HepG2 (cell line): ENCODE results near the gene GNL1. TPM values are rescaled to one million over a fixed set of nuclear protein-coding genes. Genes with fewer than 3 reads are reported as not detected.

ENCODE experiments used
- ELF3 ChIP-seq: IDR thresholded peaks from 2 replicates; pipeline ENCODE4 v1.6.1; 2016; ENCODE audit warnings: missing genetic modification reagents, missing compliant biosample characterization
- EZH2 ChIP-seq: conservative IDR thresholded peaks from 2 replicates; pipeline ENCODE4 v1.6.1; 2012; ENCODE audit warnings: mild to moderate bottlenecking, low read depth, low read length, moderate library complexity
- GZF1 ChIP-seq: sonication (generic); formaldehyde crosslinking; IDR thresholded peaks from 2 replicates; pipeline ENCODE4 v1.5.1; 2020; ENCODE audit warnings: mild to moderate bottlenecking, missing genetic modification reagents
- MIXL1 ChIP-seq: IDR thresholded peaks from 2 replicates; pipeline ENCODE4 v1.6.1; 2016
- PCBP1 ChIP-seq: fragments of 200-400 bp; formaldehyde crosslinking; IDR thresholded peaks from 2 replicates; pipeline ENCODE4 v1.6.1; 2017; ENCODE audit warnings: mild to moderate bottlenecking, low read depth, low read length, borderline replicate concordance
- TARDBP ChIP-seq: sonication (generic); formaldehyde crosslinking; IDR thresholded peaks from 2 replicates; pipeline ENCODE4 v1.8.0; 2022; ENCODE audit warnings: mild to moderate bottlenecking, missing genetic modification reagents
- TCF7 ChIP-seq: sonication (generic); IDR thresholded peaks from 2 replicates; pipeline ENCODE4 v1.6.1; 2016; ENCODE audit warnings: antibody characterized with exemption, low read depth
- THYN1 ChIP-seq: sonication (generic); formaldehyde crosslinking; IDR thresholded peaks from 2 replicates; pipeline ENCODE4 v1.8.1; 2023; ENCODE audit warnings: low read depth, mild to moderate bottlenecking, moderate library complexity, missing genetic modification reagents, borderline replicate concordance
- ZEB1 ChIP-seq: IDR thresholded peaks from 2 replicates; pipeline ENCODE4 v1.6.1; 2012; ENCODE audit warnings: mild to moderate bottlenecking, low read depth, inconsistent platforms; ENCODE audit not compliant: insufficient replicate concordance
- ZNF343 ChIP-seq: sonication (generic); formaldehyde crosslinking; IDR thresholded peaks from 2 replicates; pipeline ENCODE4 v1.4.0; 2020; ENCODE audit warnings: mild to moderate bottlenecking, missing genetic modification reagents
- ZNF460 ChIP-seq: sonication (generic); formaldehyde crosslinking; IDR thresholded peaks from 2 replicates; pipeline ENCODE4 v1.5.1; 2020; ENCODE audit warnings: missing genetic modification reagents, mild to moderate bottlenecking, borderline replicate concordance
- ZNF816 ChIP-seq: sonication (generic); formaldehyde crosslinking; IDR thresholded peaks from 2 replicates; pipeline ENCODE4 v1.8.0; 2022; ENCODE audit warnings: missing genetic modification reagents, mild to moderate bottlenecking, borderline replicate concordance
- ZNF891 ChIP-seq: sonication (generic); formaldehyde crosslinking; IDR thresholded peaks from 2 replicates; pipeline ENCODE4 v1.5.0; 2020; ENCODE audit warnings: mild to moderate bottlenecking, missing genetic modification reagents
- ZSCAN31 ChIP-seq: sonication (generic); formaldehyde crosslinking; IDR thresholded peaks from 2 replicates; pipeline ENCODE4 v1.5.0; 2020; ENCODE audit warnings: low read depth, mild to moderate bottlenecking, missing genetic modification reagents
- polyA plus RNA-seq, 8 experiments: library from polyadenylated mRNA; depleted of rRNA in 3 of 8; stranded (reverse) in 7 of 8; unstranded in 1 of 8; fragments of >200 nt; fragmentation: Illumina TruSeq in 4 of 8; extraction: Trizol in 4 of 8; gene quantifications; 2 replicates each; pipeline versions ENCODE4 v1.2.1 to v1.2.3, GENCODE V29; 2011 to 2016; ENCODE audit warnings: low read depth in 4 of 8, missing spikeins in 1 of 8, mixed read lengths in 1 of 8; ENCODE audit not compliant: insufficient read depth in 1 of 8
- total RNA-seq, 5 experiments: library from RNA; depleted of rRNA; stranded (reverse); fragments of >200 nt; fragmentation: Illumina TruSeq; extraction: Trizol; gene quantifications; 2 replicates each; pipeline ENCODE4 v1.2.3, GENCODE V29; 2016; ENCODE audit warnings: low read depth in 1 of 5
- TF ChIP-seq, protein P1 (sequence below): sonication (generic); formaldehyde crosslinking; IDR thresholded peaks from 2 replicates; pipeline ENCODE4 v1.4.0; 2020; ENCODE audit warnings: missing genetic modification reagents, borderline replicate concordance
- TF ChIP-seq, protein P2 (sequence below): sonication (generic); formaldehyde crosslinking; IDR thresholded peaks from 2 replicates; pipeline ENCODE4 v1.4.0; 2020; ENCODE audit warnings: low read depth, mild to moderate bottlenecking, missing genetic modification reagents
- TF ChIP-seq, protein P3 (sequence below): sonication (generic); formaldehyde crosslinking; IDR thresholded peaks from 2 replicates; pipeline ENCODE4 v1.4.0; 2020; ENCODE audit warnings: mild to moderate bottlenecking, missing genetic modification reagents
- TF ChIP-seq, protein P4 (sequence below): sonication (generic); formaldehyde crosslinking; IDR thresholded peaks from 2 replicates; pipeline ENCODE4 v1.5.0; 2020; ENCODE audit warnings: missing genetic modification reagents, mild to moderate bottlenecking, borderline replicate concordance
- TF ChIP-seq, protein P5 (sequence below): sonication (generic); formaldehyde crosslinking; IDR thresholded peaks from 2 replicates; pipeline ENCODE4 v1.4.0; 2020; ENCODE audit warnings: missing genetic modification reagents

Gene GNL1
- total and polyA plus RNA-seq, 2 of the 13 experiments (the other 11 are each of a cell fraction or from before 2014, with no cell fraction given) = 35.0 to 55.6 TPM

DNA sequence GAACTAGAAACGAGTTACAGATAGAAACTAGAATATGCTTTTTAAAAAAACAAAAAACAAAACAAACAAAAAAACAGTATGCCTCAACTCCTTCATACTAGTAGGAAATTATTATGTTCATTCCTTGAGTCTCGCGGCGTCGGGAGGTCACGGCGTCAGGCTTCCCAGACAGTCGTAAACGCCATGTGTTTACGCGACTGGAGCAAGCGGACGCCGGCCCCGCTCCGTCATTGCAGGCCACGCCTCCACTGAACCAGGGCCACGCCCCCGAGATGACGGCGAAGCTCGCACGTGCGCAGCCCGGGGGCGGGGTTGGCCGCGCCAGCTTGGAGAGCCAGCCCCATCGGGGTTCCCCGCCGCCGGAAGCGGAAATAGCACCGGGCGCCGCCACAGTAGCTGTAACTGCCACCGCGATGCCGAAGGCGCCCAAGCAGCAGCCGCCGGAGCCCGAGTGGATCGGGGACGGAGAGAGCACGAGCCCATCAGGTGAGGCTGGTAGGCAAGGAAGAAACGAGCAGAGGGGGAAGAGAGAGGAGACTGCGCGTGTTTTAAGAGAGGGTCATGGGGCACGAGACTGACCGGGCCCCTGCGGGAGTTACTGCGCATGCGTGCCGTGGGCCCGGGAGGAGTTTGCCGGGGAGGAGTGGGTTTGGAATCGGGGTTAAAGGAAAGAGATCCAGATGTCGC lies 14.9 kb upstream of the GNL1 start, which contains the start of gene ABCF1 (continued):
- TF ChIP-seq, protein P1, sequence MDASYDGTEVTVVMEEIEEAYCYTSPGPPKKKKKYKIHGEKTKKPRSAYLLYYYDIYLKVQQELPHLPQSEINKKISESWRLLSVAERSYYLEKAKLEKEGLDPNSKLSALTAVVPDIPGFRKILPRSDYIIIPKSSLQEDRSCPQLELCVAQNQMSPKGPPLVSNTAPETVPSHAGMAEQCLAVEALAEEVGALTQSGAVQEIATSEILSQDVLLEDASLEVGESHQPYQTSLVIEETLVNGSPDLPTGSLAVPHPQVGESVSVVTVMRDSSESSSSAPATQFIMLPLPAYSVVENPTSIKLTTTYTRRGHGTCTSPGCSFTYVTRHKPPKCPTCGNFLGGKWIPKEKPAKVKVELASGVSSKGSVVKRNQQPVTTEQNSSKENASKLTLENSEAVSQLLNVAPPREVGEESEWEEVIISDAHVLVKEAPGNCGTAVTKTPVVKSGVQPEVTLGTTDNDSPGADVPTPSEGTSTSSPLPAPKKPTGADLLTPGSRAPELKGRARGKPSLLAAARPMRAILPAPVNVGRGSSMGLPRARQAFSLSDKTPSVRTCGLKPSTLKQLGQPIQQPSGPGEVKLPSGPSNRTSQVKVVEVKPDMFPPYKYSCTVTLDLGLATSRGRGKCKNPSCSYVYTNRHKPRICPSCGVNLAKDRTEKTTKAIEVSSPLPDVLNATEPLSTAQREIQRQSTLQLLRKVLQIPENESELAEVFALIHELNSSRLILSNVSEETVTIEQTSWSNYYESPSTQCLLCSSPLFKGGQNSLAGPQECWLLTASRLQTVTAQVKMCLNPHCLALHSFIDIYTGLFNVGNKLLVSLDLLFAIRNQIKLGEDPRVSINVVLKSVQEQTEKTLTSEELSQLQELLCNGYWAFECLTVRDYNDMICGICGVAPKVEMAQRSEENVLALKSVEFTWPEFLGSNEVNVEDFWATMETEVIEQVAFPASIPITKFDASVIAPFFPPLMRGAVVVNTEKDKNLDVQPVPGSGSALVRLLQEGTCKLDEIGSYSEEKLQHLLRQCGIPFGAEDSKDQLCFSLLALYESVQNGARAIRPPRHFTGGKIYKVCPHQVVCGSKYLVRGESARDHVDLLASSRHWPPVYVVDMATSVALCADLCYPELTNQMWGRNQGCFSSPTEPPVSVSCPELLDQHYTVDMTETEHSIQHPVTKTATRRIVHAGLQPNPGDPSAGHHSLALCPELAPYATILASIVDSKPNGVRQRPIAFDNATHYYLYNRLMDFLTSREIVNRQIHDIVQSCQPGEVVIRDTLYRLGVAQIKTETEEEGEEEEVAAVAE = no peak; the same call in none of the 2 replicates
- peak; percentile 94 for TF ChIP-seq ZSCAN31 (CRISPR knock-in tag)
- TF ChIP-seq, protein P2, sequence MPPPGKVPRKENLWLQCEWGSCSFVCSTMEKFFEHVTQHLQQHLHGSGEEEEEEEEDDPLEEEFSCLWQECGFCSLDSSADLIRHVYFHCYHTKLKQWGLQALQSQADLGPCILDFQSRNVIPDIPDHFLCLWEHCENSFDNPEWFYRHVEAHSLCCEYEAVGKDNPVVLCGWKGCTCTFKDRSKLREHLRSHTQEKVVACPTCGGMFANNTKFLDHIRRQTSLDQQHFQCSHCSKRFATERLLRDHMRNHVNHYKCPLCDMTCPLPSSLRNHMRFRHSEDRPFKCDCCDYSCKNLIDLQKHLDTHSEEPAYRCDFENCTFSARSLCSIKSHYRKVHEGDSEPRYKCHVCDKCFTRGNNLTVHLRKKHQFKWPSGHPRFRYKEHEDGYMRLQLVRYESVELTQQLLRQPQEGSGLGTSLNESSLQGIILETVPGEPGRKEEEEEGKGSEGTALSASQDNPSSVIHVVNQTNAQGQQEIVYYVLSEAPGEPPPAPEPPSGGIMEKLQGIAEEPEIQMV (CRISPR knock-in tag) = peak; percentile 97
- TF ChIP-seq, protein P3, sequence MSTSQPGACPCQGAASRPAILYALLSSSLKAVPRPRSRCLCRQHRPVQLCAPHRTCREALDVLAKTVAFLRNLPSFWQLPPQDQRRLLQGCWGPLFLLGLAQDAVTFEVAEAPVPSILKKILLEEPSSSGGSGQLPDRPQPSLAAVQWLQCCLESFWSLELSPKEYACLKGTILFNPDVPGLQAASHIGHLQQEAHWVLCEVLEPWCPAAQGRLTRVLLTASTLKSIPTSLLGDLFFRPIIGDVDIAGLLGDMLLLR (CRISPR knock-in tag) = peak; percentile 92; the same call in 1 of the 2 replicates
- TF ChIP-seq TCF7 = no peak
- TF ChIP-seq, protein P4, sequence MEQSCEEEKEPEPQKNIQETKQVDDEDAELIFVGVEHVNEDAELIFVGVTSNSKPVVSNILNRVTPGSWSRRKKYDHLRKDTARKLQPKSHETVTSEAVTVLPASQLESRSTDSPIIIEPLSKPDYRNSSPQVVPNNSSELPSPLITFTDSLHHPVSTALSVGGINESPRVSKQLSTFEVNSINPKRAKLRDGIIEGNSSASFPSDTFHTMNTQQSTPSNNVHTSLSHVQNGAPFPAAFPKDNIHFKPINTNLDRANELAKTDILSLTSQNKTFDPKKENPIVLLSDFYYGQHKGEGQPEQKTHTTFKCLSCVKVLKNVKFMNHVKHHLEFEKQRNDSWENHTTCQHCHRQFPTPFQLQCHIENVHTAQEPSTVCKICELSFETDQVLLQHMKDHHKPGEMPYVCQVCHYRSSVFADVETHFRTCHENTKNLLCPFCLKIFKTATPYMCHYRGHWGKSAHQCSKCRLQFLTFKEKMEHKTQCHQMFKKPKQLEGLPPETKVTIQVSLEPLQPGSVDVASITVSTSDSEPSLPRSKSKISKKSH (CRISPR knock-in tag) = peak; percentile 93
- TF ChIP-seq ZNF891 (CRISPR knock-in tag) = peak; percentile 88
- TF ChIP-seq, protein P5, sequence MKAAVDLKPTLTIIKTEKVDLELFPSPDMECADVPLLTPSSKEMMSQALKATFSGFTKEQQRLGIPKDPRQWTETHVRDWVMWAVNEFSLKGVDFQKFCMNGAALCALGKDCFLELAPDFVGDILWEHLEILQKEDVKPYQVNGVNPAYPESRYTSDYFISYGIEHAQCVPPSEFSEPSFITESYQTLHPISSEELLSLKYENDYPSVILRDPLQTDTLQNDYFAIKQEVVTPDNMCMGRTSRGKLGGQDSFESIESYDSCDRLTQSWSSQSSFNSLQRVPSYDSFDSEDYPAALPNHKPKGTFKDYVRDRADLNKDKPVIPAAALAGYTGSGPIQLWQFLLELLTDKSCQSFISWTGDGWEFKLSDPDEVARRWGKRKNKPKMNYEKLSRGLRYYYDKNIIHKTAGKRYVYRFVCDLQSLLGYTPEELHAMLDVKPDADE (CRISPR knock-in tag) = peak; percentile 41; the same call in 1 of the 2 replicates
- peak; percentile 83 for TF ChIP-seq ZNF343
- TF ChIP-seq TARDBP = peak; percentile 73; the same call in 1 of the 2 replicates
- TF ChIP-seq ZNF460 = no peak; the same call in 1 of the 2 replicates
- no peak for TF ChIP-seq EZH2
- peak; percentile 79 for TF ChIP-seq GZF1 (CRISPR knock-in tag)
- peak; percentile 83 for TF ChIP-seq MIXL1 (CRISPR knock-in tag)
- TF ChIP-seq ZEB1 = peak; percentile 20
- TF ChIP-seq PCBP1 = no peak
- peak; percentile 99 for TF ChIP-seq ELF3 (CRISPR knock-in tag)
- no peak for TF ChIP-seq THYN1
- peak; percentile 97; the same call in 1 of the 2 replicates for TF ChIP-seq ZNF816 (CRISPR knock-in tag)
